Ovary (tissue), 9 donors: Measurements from ENCODE around the gene KBTBD13. TPM values are rescaled to one million over a fixed set of nuclear protein-coding genes. Genes with fewer than 3 reads are reported as not detected.
"Not testable (repeated sequence)": the region's sequence is repeated elsewhere in the genome, so short reads cannot be mapped to it uniquely, and the experiment has no call there.

Experiments used
- DNase-seq, 5 donors: peaks; one replicate each; pipeline ENCODE4 v3.0.0-alpha.2; 2019 to 2020
- H3K27ac ChIP-seq, 2 donors: fragments of 200-600 bp; one replicate each; pipeline versions ENCODE4 v1.5.1 to v1.8.0; 2019 to 2022
- H3K27me3 ChIP-seq: fragments of 200-600 bp; one replicate; pipeline ENCODE4 v1.8.0; 2022
- H3K36me3 ChIP-seq: fragments of 200-600 bp; sonication (generic); one replicate; pipeline ENCODE4 v1.5.1; 2019
- H3K4me1 ChIP-seq: one replicate; pipeline ENCODE4 v1.8.1; 2013; ENCODE audit warnings: mild to moderate bottlenecking, moderate library complexity; ENCODE audit not compliant: insufficient read depth
- H3K4me3 ChIP-seq: fragments of 200-600 bp; sonication (generic); one replicate; pipeline ENCODE4 v1.5.1; 2017
- H3K9me3 ChIP-seq, 2 donors: fragments of 200-600 bp in 1 of 2; sonication (generic) in 1 of 2; one replicate each; pipeline versions ENCODE4 v1.5.1 to v1.8.1; 2013 to 2019; ENCODE audit warnings: mild to moderate bottlenecking in 1 of 2, moderate library complexity in 1 of 2
- EP300 ChIP-seq: sonication (generic); formaldehyde crosslinking; IDR thresholded peaks from one replicate; pipeline ENCODE4 v1.6.1; 2017; ENCODE audit warnings: antibody characterized with exemption
- POLR2A ChIP-seq: fragments of 450-650 bp; IDR thresholded peaks from one replicate; pipeline ENCODE4 v1.6.1; 2017; ENCODE audit warnings: antibody characterized with exemption, mild to moderate bottlenecking, moderate library complexity
- WGBS, 3 donors: extraction: QIAGEN DNeasy Blood & Tissue Kit in 1 of 3; methylation state at CpG; one replicate each; pipeline versions ENCODE4 v1.1.5 to v1.1.7; 2013 to 2017; 5-methylcytosine and 5-hydroxymethylcytosine counted together
- intact Hi-C, 4 donors: fragments of 100-400 bp; cut with DNase I; formaldehyde crosslinking; loops; one replicate each; pipeline versions ENCODE4 v1.11.0 to v1.15.1; 2022 to 2023
- polyA plus RNA-seq, 2 donors: library from polyadenylated mRNA; stranded (reverse); fragments of 200-250 nt in 1 of 2; fragments of 350-450 nt in 1 of 2; fragmentation: Illumina TruSeq in 1 of 2; extraction: RNeasy Lipid Tissue Mini Kit (QIAGEN cat#74804) in 1 of 2; gene quantifications; one replicate each; pipeline ENCODE4 v1.2.3, GENCODE V29; 2013 to 2014
- total RNA-seq, 7 donors: library from RNA; depleted of rRNA in 2 of 7; stranded (reverse); fragments of >200 nt in 2 of 7; fragmentation: NEBNext Ultra II Directional in 3 of 7; extraction: Animal tissue kit (Norgen Biotek cat#: 25700) in 3 of 7; gene quantifications; one replicate each; pipeline versions ENCODE4 v1.1.0 to v1.2.4, GENCODE V29; 2016 to 2023
- TF ChIP-seq, protein P1 (sequence below), 3 donors: fragments of 450-650 bp in 2 of 3; fragments of 200-600 bp in 1 of 3; IDR thresholded peaks; one replicate each; pipeline versions ENCODE4 v1.5.1 to v1.8.0; 2016 to 2022; ENCODE audit warnings: antibody characterized with exemption in 3 of 3, mild to moderate bottlenecking in 1 of 3
- donor health status: DM: no; HTN: no; CAD: no; lungs with moderate emphysema.
- donor health status: DM: no; HTN: no; CAD: no.
- donor health status: Bipolar disorder and iron deficiency.
- donor health status: DM: yes; HTN: yes; CAD: no.
- donor health status: DM: no; HTN: no; CAD: no.
- donor health status: DM: yes; HTN: yes; CAD: no.

The KBTBD13 gene
- total and polyA plus RNA-seq, 9 donors: 0.07 to 0.28 (median 0.09) TPM; not detected in 3

- H3K4me3 ChIP-seq: no peak overlapping the region
Measured at GRCh38 chr15:65072027-65072426, 4.5 kb upstream of the KBTBD13 start.

GRCh38 chr15:65072617-65073016 lies 3.9 kb upstream of the KBTBD13 start:
- DNase-seq: no peak
- intact Hi-C loops: no loop called here
- H3K27me3 ChIP-seq: no peaks in the 10 kb centered on the region
- no peak overlapping the region for H3K27ac ChIP-seq
- no peaks in the 10 kb centered on the region for H3K9me3 ChIP-seq
- 87 to 91% (median 88%) methylated on average over 3 of the region's 3 CpGs for WGBS, 3 donors
- TF ChIP-seq POLR2A: no peak
- TF ChIP-seq EP300: no peak
- TF ChIP-seq, protein P1, sequence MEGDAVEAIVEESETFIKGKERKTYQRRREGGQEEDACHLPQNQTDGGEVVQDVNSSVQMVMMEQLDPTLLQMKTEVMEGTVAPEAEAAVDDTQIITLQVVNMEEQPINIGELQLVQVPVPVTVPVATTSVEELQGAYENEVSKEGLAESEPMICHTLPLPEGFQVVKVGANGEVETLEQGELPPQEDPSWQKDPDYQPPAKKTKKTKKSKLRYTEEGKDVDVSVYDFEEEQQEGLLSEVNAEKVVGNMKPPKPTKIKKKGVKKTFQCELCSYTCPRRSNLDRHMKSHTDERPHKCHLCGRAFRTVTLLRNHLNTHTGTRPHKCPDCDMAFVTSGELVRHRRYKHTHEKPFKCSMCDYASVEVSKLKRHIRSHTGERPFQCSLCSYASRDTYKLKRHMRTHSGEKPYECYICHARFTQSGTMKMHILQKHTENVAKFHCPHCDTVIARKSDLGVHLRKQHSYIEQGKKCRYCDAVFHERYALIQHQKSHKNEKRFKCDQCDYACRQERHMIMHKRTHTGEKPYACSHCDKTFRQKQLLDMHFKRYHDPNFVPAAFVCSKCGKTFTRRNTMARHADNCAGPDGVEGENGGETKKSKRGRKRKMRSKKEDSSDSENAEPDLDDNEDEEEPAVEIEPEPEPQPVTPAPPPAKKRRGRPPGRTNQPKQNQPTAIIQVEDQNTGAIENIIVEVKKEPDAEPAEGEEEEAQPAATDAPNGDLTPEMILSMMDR (IDR thresholded peaks at IDR 0.05): no peak
- peaks cover 15% of the 10 kb centered on the region for H3K4me1 ChIP-seq
- H3K4me3 ChIP-seq: no peak overlapping the region
- no peaks in the 10 kb centered on the region for H3K36me3 ChIP-seq

More at GRCh38 chr15:65072027-65072426, 4.5 kb upstream of the KBTBD13 start:
- WGBS, 3 donors: 6 to 36% (median 20%) methylated on average over 1 of the region's 1 CpG
- H3K4me1 ChIP-seq: peaks cover 15% of the 10 kb centered on the region
- no peak overlapping the region for H3K27ac ChIP-seq
- no peaks in the 10 kb centered on the region for H3K9me3 ChIP-seq
- H3K36me3 ChIP-seq: no peaks in the 10 kb centered on the region
- TF ChIP-seq POLR2A (no peak), EP300 (no peak)
- TF ChIP-seq, protein P1 (IDR thresholded peaks at IDR 0.05): no peak
- intact Hi-C loops: no loop called here
- peak in 4 of 5 donors; percentile 44 to 62 (median 58) for DNase-seq
- no peaks in the 10 kb centered on the region for H3K27me3 ChIP-seq

GRCh38 chr15:65074946-65075345 lies 1.6 kb upstream of the KBTBD13 start:
- intact Hi-C loops, H3K27me3 ChIP-seq, H3K36me3 ChIP-seq, H3K9me3 ChIP-seq, H3K4me1 ChIP-seq, DNase-seq, H3K27ac ChIP-seq, H3K4me3 ChIP-seq: not testable (repeated sequence)
- 96 to 97% (median 97%) methylated on average over 12 to 22 of the region's 22 CpGs for WGBS, 3 donors

- H3K4me3 ChIP-seq, H3K4me1 ChIP-seq, intact Hi-C loops, DNase-seq, H3K9me3 ChIP-seq, H3K27ac ChIP-seq, H3K27me3 ChIP-seq, H3K36me3 ChIP-seq: not testable (repeated sequence)
- WGBS, 3 donors: 84 to 88% (median 86%) methylated on average over 12 of the region's 12 CpGs
Measured at GRCh38 chr15:65075607-65076395, 745 bp upstream of the KBTBD13 start.

DNA sequence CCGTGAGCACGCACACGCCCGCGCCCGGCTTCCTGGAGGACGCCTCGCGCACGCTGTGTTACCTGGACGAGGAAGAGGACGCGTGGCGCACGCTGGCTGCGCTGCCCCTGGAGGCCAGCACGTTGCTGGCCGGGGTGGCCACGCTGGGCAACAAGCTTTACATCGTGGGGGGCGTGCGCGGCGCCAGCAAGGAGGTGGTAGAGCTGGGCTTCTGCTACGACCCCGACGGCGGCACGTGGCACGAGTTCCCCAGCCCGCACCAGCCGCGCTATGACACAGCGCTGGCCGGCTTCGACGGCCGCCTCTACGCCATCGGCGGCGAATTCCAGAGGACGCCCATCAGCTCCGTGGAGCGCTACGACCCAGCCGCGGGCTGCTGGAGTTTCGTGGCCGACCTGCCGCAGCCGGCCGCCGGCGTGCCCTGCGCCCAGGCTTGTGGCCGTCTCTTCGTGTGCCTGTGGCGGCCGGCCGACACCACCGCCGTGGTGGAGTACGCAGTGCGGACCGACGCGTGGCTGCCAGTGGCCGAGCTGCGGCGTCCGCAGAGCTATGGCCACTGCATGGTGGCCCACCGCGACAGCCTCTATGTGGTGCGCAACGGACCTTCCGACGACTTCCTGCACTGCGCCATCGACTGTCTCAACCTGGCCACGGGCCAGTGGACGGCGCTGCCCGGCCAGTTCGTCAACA lies 890 bp downstream of the KBTBD13 start:
- H3K27me3 ChIP-seq: no peaks in the 10 kb centered on the region

More for the DNA sequence above, 890 bp downstream of the KBTBD13 start:
- DNase-seq: no peak
- no peaks in the 10 kb centered on the region for H3K9me3 ChIP-seq
- intact Hi-C loops: no loop called here
- no peak overlapping the region for H3K4me3 ChIP-seq
- no peak for TF ChIP-seq EP300
- TF ChIP-seq POLR2A: no peak
- TF ChIP-seq, protein P1 (IDR thresholded peaks at IDR 0.05): no peak
- WGBS, 3 donors: 50 to 60% (median 60%) methylated on average over 78 to 85 of the region's 85 CpGs
- H3K27ac ChIP-seq: no peak overlapping the region
- H3K4me1 ChIP-seq: no peaks in the 10 kb centered on the region
- no peaks in the 10 kb centered on the region for H3K36me3 ChIP-seq
